GM12878 (cell line): Measurements from ENCODE around the gene TMED10. TPM values are rescaled to one million over a fixed set of nuclear protein-coding genes. Genes with fewer than 3 reads are reported as not detected.
A peak's percentile ranks its signal among the peaks of the same experiment; 100 is the strongest.

Experiments
- CTCF ChIP-seq, 3 experiments: IDR thresholded peaks in 2 of 3; conservative IDR thresholded peaks in 1 of 3; 2 replicates each; pipeline ENCODE4 v1.5.1; 2011; ENCODE audit warnings: low read depth in 3 of 3, low read length in 3 of 3, mild to moderate bottlenecking in 3 of 3, control low read depth in 2 of 3, moderate library complexity in 2 of 3, inconsistent platforms in 1 of 3, mixed read lengths in 1 of 3; ENCODE audit not compliant: control insufficient read depth in 2 of 3, insufficient read depth in 1 of 3; ENCODE audit errors: extremely low read depth in 1 of 3
- IKZF2 ChIP-seq, 2 experiments: fragments of 450-650 bp; IDR thresholded peaks; 2 replicates each; pipeline ENCODE4 v1.6.1; 2017; ENCODE audit warnings: mild to moderate bottlenecking in 2 of 2, moderate library complexity in 2 of 2
- NBN ChIP-seq: fragments of 450-650 bp; IDR thresholded peaks from 2 replicates; pipeline ENCODE4 v1.6.1; 2016
- NFYA ChIP-seq: IDR thresholded peaks from 2 replicates; pipeline ENCODE4 v1.6.1; 2011; ENCODE audit warnings: low read depth, mild to moderate bottlenecking, low read length, improper control_type of control experiment, borderline replicate concordance
- RAD21 ChIP-seq: IDR thresholded peaks from 2 replicates; pipeline ENCODE4 v1.6.1; 2011; ENCODE audit warnings: mild to moderate bottlenecking, low read depth, low read length, moderate library complexity; ENCODE audit not compliant: insufficient read depth
- RCOR1 ChIP-seq: conservative IDR thresholded peaks from 2 replicates; pipeline ENCODE4 v1.6.1; 2012; ENCODE audit warnings: low read depth, low read length, improper control_type of control experiment
- SIX5 ChIP-seq: IDR thresholded peaks from 2 replicates; pipeline ENCODE4 v1.6.1; 2011; ENCODE audit warnings: mild to moderate bottlenecking, low read depth, low read length, moderate library complexity; ENCODE audit not compliant: severe bottlenecking
- SMC3 ChIP-seq: IDR thresholded peaks from 2 replicates; pipeline ENCODE4 v1.6.1; 2011; ENCODE audit warnings: low read length, improper control_type of control experiment, borderline replicate concordance
- SREBF2 ChIP-seq: IDR thresholded peaks from 2 replicates; pipeline ENCODE4 v1.6.1; 2012; ENCODE audit warnings: mild to moderate bottlenecking, low read length
- TCF12 ChIP-seq: IDR thresholded peaks from 2 replicates; pipeline ENCODE4 v1.6.1; 2011; ENCODE audit warnings: low read depth, mild to moderate bottlenecking, low read length
- ZBED1 ChIP-seq: IDR thresholded peaks from 2 replicates; pipeline ENCODE4 v1.6.1; 2016; ENCODE audit warnings: borderline replicate concordance
- ZNF384 ChIP-seq: IDR thresholded peaks from 2 replicates; pipeline ENCODE4 v1.6.1; 2012; ENCODE audit warnings: low read depth, mild to moderate bottlenecking, low read length, improper control_type of control experiment, borderline replicate concordance
- polyA plus RNA-seq, 11 experiments: library from polyadenylated mRNA; depleted of rRNA in 4 of 11; unstranded in 6 of 11; stranded (reverse) in 5 of 11; fragments of >200 nt; fragmentation: Nextera tagmentation in 4 of 11; fragmentation: Illumina TruSeq in 1 of 11; extraction: Ambion mirVana in 4 of 11; extraction: Trizol in 1 of 11; gene quantifications; 1 replicate in 1 of 11; 2 replicates in 10 of 11; pipeline versions ENCODE4 v1.2.1 to v1.2.3, GENCODE V29; 2011 to 2016; ENCODE audit warnings: inconsistent platforms in 2 of 11, missing spikeins in 2 of 11, low read depth in 1 of 11
- total RNA-seq, 4 experiments: library from RNA; depleted of rRNA in 3 of 4; stranded (reverse); fragments of >200 nt in 3 of 4; fragmentation: Illumina TruSeq in 1 of 4; extraction: Trizol in 1 of 4; gene quantifications; 2 replicates each; pipeline versions ENCODE4 v1.2.1 to v1.2.3, GENCODE V29; 2013 to 2021

Gene TMED10
- total and polyA plus RNA-seq, 10 of the 15 experiments (the other 5 are each of a cell fraction or from before 2014, with no cell fraction given): 99.8 to 270 (median 180) TPM

- TF ChIP-seq CTCF (IDR thresholded peaks at IDR 0.05 in 2 of 3, conservative IDR thresholded peaks at IDR 0.05 in 1 of 3; ENCODE audit: control insufficient read depth in 2 of 3, extremely low read depth in 1 of 3, insufficient read depth in 1 of 3, low read depth in 3 of 3, low read length in 3 of 3): peak; percentile 67 to 70 (median 68)
- no peak for TF ChIP-seq ZBED1
- TF ChIP-seq RAD21: peak; percentile 94
- peak; percentile 46; the same call in 1 of the 2 replicates for TF ChIP-seq ZNF384
- TF ChIP-seq NFYA: no peak
- no peak for TF ChIP-seq SREBF2
- peak; percentile 95 for TF ChIP-seq SMC3
- TF ChIP-seq NBN: 0 out of 2 replicates have a peak, but pooled peaks have one; percentile 38
- TF ChIP-seq IKZF2 (IDR thresholded peaks at IDR 0.05): no peak
- TF ChIP-seq SIX5: no peak
- no peak for TF ChIP-seq TCF12
- TF ChIP-seq RCOR1: no peak
Measured at GRCh38 chr14:75132382-75133086, 43.9 kb downstream of the TMED10 start (continued).
